Measurements from ENCODE around the gene MADCAM1.

DNA sequence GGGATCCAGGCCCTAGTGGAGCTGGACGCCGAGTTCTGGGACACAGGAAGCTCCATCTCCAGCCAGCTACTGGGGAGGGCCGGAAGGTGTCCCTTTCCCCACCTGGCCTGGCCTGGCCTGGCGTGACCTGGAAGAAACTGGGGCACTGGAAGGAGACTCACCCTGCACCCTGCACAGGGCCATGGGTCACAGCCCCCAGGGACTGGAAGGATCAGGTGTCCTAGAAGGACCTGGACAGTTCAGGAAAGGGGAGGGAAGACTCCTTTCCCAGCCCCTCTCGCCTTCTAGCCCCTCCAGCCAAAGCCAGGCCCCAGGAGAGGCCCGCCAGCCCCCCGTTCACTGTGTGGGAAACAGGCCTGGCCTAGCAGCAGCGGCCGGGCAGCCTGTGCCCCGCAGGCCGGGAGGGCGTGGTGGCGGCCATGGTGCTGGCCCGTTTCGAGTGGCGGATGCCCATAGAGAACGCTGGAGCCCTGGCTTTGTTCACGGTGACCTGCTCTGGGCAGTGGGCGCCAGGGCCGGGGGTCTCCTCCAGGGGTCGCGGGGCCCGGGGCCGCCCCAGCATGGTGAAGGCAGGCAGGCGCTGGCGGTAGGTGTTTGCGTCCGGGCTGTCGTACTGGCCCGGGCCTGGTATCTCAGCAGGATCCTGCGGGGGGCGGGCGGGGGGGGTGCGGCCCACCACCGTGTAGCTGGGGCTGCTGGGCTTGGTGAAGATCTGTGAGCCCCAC, 32.6 kb upstream of the MADCAM1 start:
- TF ChIP-seq, protein P1, sequence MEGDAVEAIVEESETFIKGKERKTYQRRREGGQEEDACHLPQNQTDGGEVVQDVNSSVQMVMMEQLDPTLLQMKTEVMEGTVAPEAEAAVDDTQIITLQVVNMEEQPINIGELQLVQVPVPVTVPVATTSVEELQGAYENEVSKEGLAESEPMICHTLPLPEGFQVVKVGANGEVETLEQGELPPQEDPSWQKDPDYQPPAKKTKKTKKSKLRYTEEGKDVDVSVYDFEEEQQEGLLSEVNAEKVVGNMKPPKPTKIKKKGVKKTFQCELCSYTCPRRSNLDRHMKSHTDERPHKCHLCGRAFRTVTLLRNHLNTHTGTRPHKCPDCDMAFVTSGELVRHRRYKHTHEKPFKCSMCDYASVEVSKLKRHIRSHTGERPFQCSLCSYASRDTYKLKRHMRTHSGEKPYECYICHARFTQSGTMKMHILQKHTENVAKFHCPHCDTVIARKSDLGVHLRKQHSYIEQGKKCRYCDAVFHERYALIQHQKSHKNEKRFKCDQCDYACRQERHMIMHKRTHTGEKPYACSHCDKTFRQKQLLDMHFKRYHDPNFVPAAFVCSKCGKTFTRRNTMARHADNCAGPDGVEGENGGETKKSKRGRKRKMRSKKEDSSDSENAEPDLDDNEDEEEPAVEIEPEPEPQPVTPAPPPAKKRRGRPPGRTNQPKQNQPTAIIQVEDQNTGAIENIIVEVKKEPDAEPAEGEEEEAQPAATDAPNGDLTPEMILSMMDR (IDR thresholded peaks at IDR 0.05; ENCODE audit: low read length), result no peak
- TF ChIP-seq EZH2 (optimal IDR thresholded peaks at IDR 0.05; ENCODE audit: low read depth, low read length) (no peak), EZH2phosphoT487 (IDR thresholded peaks at IDR 0.05; ENCODE audit: low read length) (no peak)
